A549 (cell line): ENCODE results near the gene TDRD12.

Experiments
- CTCF ChIP-seq: fragments of >200 bp; sonication (Bioruptor Twin); formaldehyde crosslinking; IDR thresholded peaks from 3 replicates; pipeline ENCODE4 v1.5.1; 2016
- KDM5A ChIP-seq: fragments of 200-600 bp; sonication (generic); IDR thresholded peaks from 2 replicates; pipeline ENCODE4 v1.6.1; 2016; ENCODE audit warnings: antibody characterized with exemption, mild to moderate bottlenecking
- TF ChIP-seq, protein P1 (sequence below): IDR thresholded peaks from 2 replicates; pipeline ENCODE4 v1.6.1; 2012

DNA sequence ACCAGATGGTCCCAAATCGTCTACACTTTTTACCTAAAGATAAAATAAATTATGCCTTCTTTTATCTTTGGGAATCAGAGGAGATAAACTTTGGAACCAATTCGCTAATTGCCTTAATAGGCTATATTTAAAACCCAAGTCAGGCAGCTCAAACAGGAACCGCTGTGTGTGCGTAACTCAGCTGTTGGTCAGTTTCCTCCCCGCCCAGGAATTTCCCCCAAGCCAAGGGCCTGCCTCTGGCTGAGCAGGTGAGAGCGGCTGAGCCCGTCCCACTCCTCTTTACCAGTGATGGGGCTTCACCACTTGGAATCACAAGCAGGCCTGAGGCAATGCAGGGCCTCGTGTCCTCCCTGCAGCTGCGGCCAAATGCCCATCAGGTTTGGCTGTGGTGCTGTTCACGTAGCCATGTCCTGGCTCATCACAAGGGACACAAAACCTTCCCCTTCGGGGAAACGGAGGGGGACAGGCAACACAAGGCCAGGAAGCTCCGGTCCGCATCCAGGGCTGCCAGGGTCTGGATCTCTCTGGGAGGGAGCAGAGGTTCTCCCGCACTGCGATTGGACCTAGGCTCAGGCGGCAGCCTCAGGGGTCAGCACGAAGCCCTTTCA is 150.5 kb downstream of the TDRD12 start:
- TF ChIP-seq, protein P1, sequence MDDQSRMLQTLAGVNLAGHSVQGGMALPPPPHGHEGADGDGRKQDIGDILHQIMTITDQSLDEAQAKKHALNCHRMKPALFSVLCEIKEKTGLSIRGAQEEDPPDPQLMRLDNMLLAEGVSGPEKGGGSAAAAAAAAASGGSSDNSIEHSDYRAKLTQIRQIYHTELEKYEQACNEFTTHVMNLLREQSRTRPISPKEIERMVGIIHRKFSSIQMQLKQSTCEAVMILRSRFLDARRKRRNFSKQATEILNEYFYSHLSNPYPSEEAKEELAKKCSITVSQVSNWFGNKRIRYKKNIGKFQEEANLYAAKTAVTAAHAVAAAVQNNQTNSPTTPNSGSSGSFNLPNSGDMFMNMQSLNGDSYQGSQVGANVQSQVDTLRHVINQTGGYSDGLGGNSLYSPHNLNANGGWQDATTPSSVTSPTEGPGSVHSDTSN = no peak
- no peak for TF ChIP-seq CTCF
- no peak for TF ChIP-seq KDM5A
